ENCODE measurements around the gene CSDE1.

DNA sequence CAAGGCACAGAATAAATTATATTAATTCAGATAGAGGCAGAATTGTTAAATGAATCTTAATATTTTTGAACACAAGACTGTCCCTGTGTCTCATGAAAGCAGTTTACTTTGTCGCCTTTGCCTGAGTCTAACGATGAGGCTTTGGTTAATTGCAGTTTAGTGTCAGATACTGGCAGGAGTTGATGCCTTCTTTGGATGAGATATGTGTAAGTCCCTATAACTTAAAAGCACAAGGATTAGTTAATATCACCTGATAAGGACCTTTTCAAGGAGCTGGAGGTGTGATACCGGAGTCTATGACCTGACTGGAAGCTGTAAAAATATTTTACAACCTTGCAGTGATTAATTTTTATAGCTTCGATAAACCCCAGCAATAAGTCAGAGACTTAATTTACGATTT, 24.7 kb upstream of the CSDE1 start:
- TF ChIP-seq POLR2A (IDR thresholded peaks at IDR 0.05) (no peak), CTCF (IDR thresholded peaks at IDR 0.05) (no peak)

All from thyroid gland (tissue), 4 donors.